Astrocyte (in vitro differentiated cells and primary cell): Measurements from ENCODE around the gene C9orf50. TPM values are rescaled to one million over a fixed set of nuclear protein-coding genes. Genes with fewer than 3 reads are reported as not detected.

Experiments
- DNase-seq: peaks from one replicate; pipeline ENCODE4 v3.0.0-alpha.2; 2010; ENCODE audit warnings: low read depth
- FAIRE-seq: peaks from 2 replicates; lab custom pipeline; 2011; peaks lifted over from hg19 to GRCh38; lab: Jason Lieb, UNC
- H2AFZ ChIP-seq: 2 replicates; pipeline ENCODE4 v1.6.0; 2012; ENCODE audit warnings: low read depth, low read length, inconsistent platforms
- H3K27ac ChIP-seq: 2 replicates; pipeline ENCODE4 v1.5.1; 2011; ENCODE audit warnings: low read depth, low read length, inconsistent platforms
- H3K27me3 ChIP-seq: 2 replicates; pipeline ENCODE4 v1.6.0; 2011; ENCODE audit warnings: low read length, inconsistent platforms; ENCODE audit not compliant: insufficient read depth
- H3K36me3 ChIP-seq: 2 replicates; pipeline ENCODE4 v1.5.1; 2011; ENCODE audit warnings: low read length, inconsistent platforms; ENCODE audit not compliant: insufficient read depth
- H3K4me1 ChIP-seq: 2 replicates; pipeline ENCODE4 v1.5.1; 2011; ENCODE audit warnings: low read length, inconsistent platforms; ENCODE audit not compliant: insufficient read depth
- H3K4me2 ChIP-seq: 2 replicates; pipeline ENCODE4 v1.6.0; 2012; ENCODE audit warnings: low read length, inconsistent platforms
- H3K4me3 ChIP-seq: 2 replicates; pipeline ENCODE4 v1.5.1; 2011; ENCODE audit warnings: low read depth, mild to moderate bottlenecking, low read length, inconsistent platforms; ENCODE audit not compliant: insufficient read depth
- H3K79me2 ChIP-seq: 2 replicates; pipeline ENCODE4 v1.6.0; 2012; ENCODE audit warnings: mild to moderate bottlenecking, low read length, inconsistent platforms; ENCODE audit not compliant: insufficient read depth
- H3K9ac ChIP-seq: 2 replicates; pipeline ENCODE4 v1.6.0; 2012; ENCODE audit warnings: mild to moderate bottlenecking, low read length, inconsistent platforms
- H3K9me3 ChIP-seq: 2 replicates; pipeline ENCODE4 v1.5.1; 2012; ENCODE audit warnings: low read depth, mild to moderate bottlenecking, low read length, inconsistent platforms; ENCODE audit not compliant: insufficient read depth
- H4K20me1 ChIP-seq: 2 replicates; pipeline ENCODE4 v1.6.0; 2012; ENCODE audit warnings: low read length, inconsistent platforms; ENCODE audit not compliant: insufficient read depth
- H3K27ac Mint-ChIP-seq: one replicate; pipeline ENCODE4 v1.8.0; 2021; ENCODE audit warnings: mild to moderate bottlenecking, mixed read lengths; ENCODE audit not compliant: unreplicated experiment
- H3K27me3 Mint-ChIP-seq: one replicate; pipeline ENCODE4 v1.8.0; 2021; ENCODE audit warnings: low read depth, mixed read lengths; ENCODE audit not compliant: unreplicated experiment
- H3K36me3 Mint-ChIP-seq: one replicate; pipeline ENCODE4 v1.8.0; 2021; ENCODE audit warnings: low read depth, mixed read lengths; ENCODE audit not compliant: unreplicated experiment
- H3K4me1 Mint-ChIP-seq: one replicate; pipeline ENCODE4 v1.8.0; 2021; ENCODE audit warnings: low read depth, mixed read lengths; ENCODE audit not compliant: unreplicated experiment
- H3K4me3 Mint-ChIP-seq: one replicate; pipeline ENCODE4 v1.8.0; 2021; ENCODE audit warnings: mild to moderate bottlenecking, moderate library complexity, mixed read lengths; ENCODE audit not compliant: unreplicated experiment
- H3K9me3 Mint-ChIP-seq: one replicate; pipeline ENCODE4 v1.8.0; 2021; ENCODE audit warnings: mild to moderate bottlenecking, mixed read lengths; ENCODE audit not compliant: unreplicated experiment
- CTCF ChIP-seq: IDR thresholded peaks from 2 replicates; pipeline ENCODE4 v1.5.1; 2011; ENCODE audit warnings: low read depth, mild to moderate bottlenecking, inconsistent platforms, low read length, moderate library complexity; ENCODE audit not compliant: insufficient read depth
- EZH2 ChIP-seq: IDR thresholded peaks from 2 replicates; pipeline ENCODE4 v1.6.1; 2012; ENCODE audit warnings: mild to moderate bottlenecking, low read length, inconsistent platforms; ENCODE audit not compliant: insufficient read depth
- total RNA-seq: library from RNA; stranded (reverse); gene quantifications from 2 replicates; pipeline ENCODE4 v1.2.1, GENCODE V29; 2021

C9orf50 gene
- total RNA-seq, 1 donor from 2014 or later = 0.41 TPM

GRCh38 chr9:129624168-129624759 lies 3.4 kb upstream of the C9orf50 start:
- Mint-ChIP-seq H3K27me3 (peaks cover 5% of the 10 kb centered on the region), H3K36me3 (peaks cover 2% of the 10 kb centered on the region), H3K27ac (peak overlapping the region; percentile 69), H3K4me3 (peak overlapping the region; percentile 57), H3K4me1 (peaks cover 26% of the 10 kb centered on the region), H3K9me3 (no peaks in the 10 kb centered on the region)
- Histone ChIP-seq H3K79me2 (peaks cover 34% of the 10 kb centered on the region), H3K4me2 (no peak overlapping the region), H3K9ac (no peak overlapping the region), H3K27ac (no peak overlapping the region), H4K20me1 (peaks cover 29% of the 10 kb centered on the region), H3K36me3 (no peaks in the 10 kb centered on the region), H3K27me3 (no peaks in the 10 kb centered on the region), H3K4me1 (peaks cover 41% of the 10 kb centered on the region), H3K4me3 (no peak overlapping the region), H3K9me3 (no peaks in the 10 kb centered on the region), H2AFZ (no peak overlapping the region)
- DNase-seq (peak; percentile 21), FAIRE-seq (no peak)
- TF ChIP-seq CTCF (peak; percentile 72), EZH2 (no peak)

- peaks cover 24% of the 10 kb centered on the region for H3K79me2 ChIP-seq
- H3K27me3 Mint-ChIP-seq = peaks cover 5% of the 10 kb centered on the region
- H3K4me1 ChIP-seq = peaks cover 37% of the 10 kb centered on the region
- H3K36me3 ChIP-seq = no peaks in the 10 kb centered on the region
- peaks cover 2% of the 10 kb centered on the region for H3K36me3 Mint-ChIP-seq
- H3K9me3 Mint-ChIP-seq = no peaks in the 10 kb centered on the region
- H3K9me3 ChIP-seq = no peaks in the 10 kb centered on the region
- peaks cover 17% of the 10 kb centered on the region for H3K4me1 Mint-ChIP-seq
- peak overlapping the region; percentile 23 for H3K4me2 ChIP-seq
- H3K4me3 Mint-ChIP-seq = no peak overlapping the region
- no peak overlapping the region for H3K4me3 ChIP-seq
- no peak overlapping the region for H3K27ac ChIP-seq
- FAIRE-seq (no peak), DNase-seq (peak; percentile 45)
- no peaks in the 10 kb centered on the region for H3K27me3 ChIP-seq
- TF ChIP-seq CTCF (no peak), EZH2 (no peak)
- no peak overlapping the region for H3K27ac Mint-ChIP-seq
- peaks cover 20% of the 10 kb centered on the region for H4K20me1 ChIP-seq
- H2AFZ ChIP-seq = peak overlapping the region; percentile 13
- H3K9ac ChIP-seq = no peak overlapping the region
These were observed 2.4 kb upstream of the C9orf50 start for GRCh38 chr9:129623331-129623730.
